ENCODE results near the gene ERBB3.
A peak's percentile ranks its signal among the peaks of the same experiment; 100 is the strongest.

ERBB3 gene

GRCh38 chr12:56116267-56117081, 36.5 kb downstream of the ERBB3 start, which contains the start of gene RPL41:
Gene RPL41, plus strand, starts transcription at chr12:56116633.
- no peak for TF ChIP-seq ZNF274 (IDR thresholded peaks at IDR 0.05; ENCODE audit: low read depth, low read length)
- peak within 1 kb of the TSS; percentile 95 for H3K4me3 ChIP-seq (ENCODE audit: low read length)

DNA sequence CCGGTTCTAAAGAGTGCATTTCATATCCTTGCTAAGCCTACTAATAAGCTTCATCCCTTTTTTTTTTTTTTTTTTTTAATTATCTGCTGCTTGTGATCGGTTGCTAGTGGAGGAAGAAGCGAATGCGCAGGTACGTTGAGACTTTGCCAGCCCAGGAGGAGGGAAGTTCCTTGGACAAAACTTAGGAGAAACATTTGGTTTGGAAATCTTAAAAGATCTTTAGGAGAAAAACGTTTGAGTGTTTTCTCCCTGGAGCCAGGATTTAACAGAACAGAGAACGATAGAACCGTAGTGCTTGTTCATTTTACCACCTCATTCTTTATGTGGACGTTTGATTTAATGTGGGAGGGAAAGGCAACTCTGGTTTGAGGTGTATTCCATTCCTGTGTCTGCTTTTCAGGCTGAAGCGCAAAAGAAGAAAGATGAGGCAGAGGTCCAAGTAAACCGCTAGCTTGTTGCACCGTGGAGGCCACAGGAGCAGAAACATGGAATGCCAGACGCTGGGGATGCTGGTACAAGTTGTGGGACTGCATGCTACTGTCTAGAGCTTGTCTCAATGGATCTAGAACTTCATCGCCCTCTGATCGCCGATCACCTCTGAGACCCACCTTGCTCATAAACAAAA, 37.2 kb downstream of the ERBB3 start:
- H3K4me3 ChIP-seq (ENCODE audit: low read length), result peak overlapping the region; percentile 95

GRCh38 chr12:56117778-56118687, 38.1 kb downstream of the ERBB3 start, which contains the start of gene ZC3H10:
Gene ZC3H10, plus strand, starts transcription at chr12:56118266. Its CDS starts 2,297 bp downstream, at chr12:56120563.
- no peak for TF ChIP-seq ZNF274 (IDR thresholded peaks at IDR 0.05; ENCODE audit: low read depth, low read length)
- peak within 1 kb of the TSS; percentile 95 for H3K4me3 ChIP-seq (ENCODE audit: low read length)

- H3K4me3 ChIP-seq (ENCODE audit: low read length), result peak overlapping the region; percentile 63
- TF ChIP-seq ZNF274 (IDR thresholded peaks at IDR 0.05; ENCODE audit: low read depth, low read length), result no peak
Observed at GRCh38 chr12:56118688-56119357, 38.9 kb downstream of the ERBB3 start.

- no peak for TF ChIP-seq ZNF274 (IDR thresholded peaks at IDR 0.05; ENCODE audit: low read depth, low read length)
- H3K4me3 ChIP-seq (ENCODE audit: low read length), result peak overlapping the region; percentile 63; the same call in 1 of the 2 replicates
Observed at GRCh38 chr12:56119361-56119796, 39.4 kb downstream of the ERBB3 start.

DNA sequence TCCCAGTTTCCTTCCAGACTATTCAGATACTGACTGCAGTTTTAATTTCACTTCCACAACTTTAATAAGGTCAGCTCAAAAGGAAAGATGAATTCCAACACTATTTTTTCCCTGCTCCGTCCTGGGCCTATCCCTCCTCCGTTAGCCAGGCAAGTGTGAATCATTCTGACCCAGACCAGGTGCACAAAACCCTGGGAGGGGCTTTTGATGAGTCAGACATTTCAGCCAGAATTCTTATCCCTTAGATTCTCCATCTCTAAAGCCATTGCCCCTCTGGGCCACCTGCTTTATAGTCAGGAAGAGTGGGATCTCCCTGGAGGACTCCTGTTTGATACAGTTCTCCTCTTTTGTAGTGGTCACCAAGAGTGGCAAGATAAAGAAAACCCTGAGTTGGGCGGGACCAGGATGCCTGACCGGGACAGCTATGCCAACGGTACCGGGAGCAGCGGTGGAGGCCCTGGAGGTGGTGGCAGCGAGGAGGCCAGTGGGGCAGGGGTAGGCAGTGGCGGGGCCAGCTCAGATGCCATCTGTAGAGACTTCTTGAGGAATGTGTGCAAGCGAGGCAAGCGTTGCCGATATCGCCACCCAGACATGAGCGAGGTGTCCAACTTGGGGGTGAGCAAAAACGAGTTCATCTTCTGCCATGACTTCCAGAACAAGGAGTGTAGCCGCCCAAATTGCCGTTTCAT, 40.3 kb downstream of the ERBB3 start:
- H3K4me3 ChIP-seq (ENCODE audit: low read length), result no peak overlapping the region
- no peak for TF ChIP-seq ZNF274 (IDR thresholded peaks at IDR 0.05; ENCODE audit: low read depth, low read length)

- no peak for TF ChIP-seq ZNF274 (IDR thresholded peaks at IDR 0.05; ENCODE audit: low read depth, low read length)
- H3K4me3 ChIP-seq (ENCODE audit: low read length), result no peak overlapping the region
Observed at GRCh38 chr12:56121204-56121870, 41.4 kb downstream of the ERBB3 start.

GRCh38 chr12:56122637-56123036, 42.7 kb downstream of the ERBB3 start:
- no peak overlapping the region for H3K4me3 ChIP-seq (ENCODE audit: low read length)
- no peak for TF ChIP-seq ZNF274 (IDR thresholded peaks at IDR 0.05; ENCODE audit: low read depth, low read length)

- H3K4me3 ChIP-seq (ENCODE audit: low read length), result no peak overlapping the region
- TF ChIP-seq ZNF274 (IDR thresholded peaks at IDR 0.05; ENCODE audit: low read depth, low read length), result no peak
Observed at GRCh38 chr12:56124133-56124532, 44.2 kb downstream of the ERBB3 start.

- no peak for TF ChIP-seq ZNF274 (IDR thresholded peaks at IDR 0.05; ENCODE audit: low read depth, low read length)
- no peak overlapping the region for H3K4me3 ChIP-seq (ENCODE audit: low read length)
Observed at GRCh38 chr12:56126732-56127239, 46.8 kb downstream of the ERBB3 start.

DNA sequence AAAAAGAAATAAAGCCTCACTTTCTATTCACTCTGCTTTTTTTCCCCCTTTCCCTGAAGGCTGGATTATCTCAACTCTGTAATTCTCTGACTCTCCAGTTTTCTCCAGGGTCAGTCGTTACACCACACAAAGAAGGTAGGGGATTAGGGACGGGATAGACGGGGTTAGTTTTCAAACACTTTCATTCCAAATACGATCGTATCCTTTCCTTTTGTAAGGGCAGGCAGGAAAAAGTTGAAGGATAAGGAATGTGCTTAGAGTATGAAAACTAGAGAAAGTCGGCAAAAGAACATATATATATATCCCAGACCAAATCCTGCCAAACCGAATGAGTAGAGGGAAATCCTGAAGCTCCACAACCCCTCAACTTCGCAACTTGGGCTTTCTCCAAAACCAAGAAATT, 47.5 kb downstream of the ERBB3 start:
- peak overlapping the region; percentile 43 for H3K4me3 ChIP-seq (ENCODE audit: low read length)
- TF ChIP-seq ZNF274 (IDR thresholded peaks at IDR 0.05; ENCODE audit: low read depth, low read length), result no peak

DNA sequence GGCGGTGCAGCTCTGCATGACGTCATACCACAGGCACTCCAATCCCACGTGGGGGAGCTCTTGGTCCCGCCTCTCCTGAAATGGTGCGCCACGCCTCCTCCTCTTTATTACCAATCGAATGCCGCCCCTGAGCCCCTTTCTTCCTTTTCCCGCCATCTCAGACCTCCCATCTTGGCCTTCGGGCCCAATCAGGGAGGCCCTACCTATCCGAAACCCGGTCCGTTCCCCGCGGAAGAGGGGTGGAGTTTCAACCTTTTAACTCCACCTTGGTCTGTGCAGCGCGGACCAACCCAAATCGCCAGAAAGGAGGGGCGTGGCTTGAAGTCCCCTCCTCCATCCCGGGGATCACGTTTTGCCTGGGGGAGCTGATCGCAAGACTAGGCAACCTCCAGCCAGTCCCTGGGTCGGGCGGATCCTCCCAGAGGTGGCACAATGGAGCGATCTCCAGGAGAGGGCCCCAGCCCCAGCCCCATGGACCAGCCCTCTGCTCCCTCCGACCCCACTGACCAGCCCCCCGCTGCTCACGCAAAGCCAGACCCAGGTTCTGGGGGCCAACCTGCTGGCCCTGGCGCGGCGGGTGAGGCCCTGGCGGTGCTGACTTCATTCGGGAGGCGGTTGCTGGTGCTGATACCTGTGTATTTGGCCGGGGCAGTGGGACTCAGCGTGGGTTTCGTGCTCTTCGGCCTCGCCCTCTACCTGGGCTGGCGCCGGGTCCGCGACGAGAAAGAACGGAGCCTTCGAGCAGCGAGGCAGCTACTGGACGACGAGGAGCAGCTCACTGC, 48.1 kb downstream of the ERBB3 start, which contains the start of gene ESYT1:
TSS of gene ESYT1 (plus strand) at position 380 of the 782 bp plus-strand sequence. CDS start at position 433, 53 bp downstream.
- H3K4me3 ChIP-seq (ENCODE audit: low read length), result peak within 1 kb of the TSS; percentile 88

More for the DNA sequence above, 48.1 kb downstream of the ERBB3 start, which contains the start of gene ESYT1:
- TF ChIP-seq ZNF274 (IDR thresholded peaks at IDR 0.05; ENCODE audit: low read depth, low read length), result no peak
